ENCODE measurements around the gene ZNF318.
"Not testable (repeated sequence)": the region's sequence is repeated elsewhere in the genome, so short reads cannot be mapped to it uniquely, and the experiment has no call there.

The ZNF318 gene

DNA sequence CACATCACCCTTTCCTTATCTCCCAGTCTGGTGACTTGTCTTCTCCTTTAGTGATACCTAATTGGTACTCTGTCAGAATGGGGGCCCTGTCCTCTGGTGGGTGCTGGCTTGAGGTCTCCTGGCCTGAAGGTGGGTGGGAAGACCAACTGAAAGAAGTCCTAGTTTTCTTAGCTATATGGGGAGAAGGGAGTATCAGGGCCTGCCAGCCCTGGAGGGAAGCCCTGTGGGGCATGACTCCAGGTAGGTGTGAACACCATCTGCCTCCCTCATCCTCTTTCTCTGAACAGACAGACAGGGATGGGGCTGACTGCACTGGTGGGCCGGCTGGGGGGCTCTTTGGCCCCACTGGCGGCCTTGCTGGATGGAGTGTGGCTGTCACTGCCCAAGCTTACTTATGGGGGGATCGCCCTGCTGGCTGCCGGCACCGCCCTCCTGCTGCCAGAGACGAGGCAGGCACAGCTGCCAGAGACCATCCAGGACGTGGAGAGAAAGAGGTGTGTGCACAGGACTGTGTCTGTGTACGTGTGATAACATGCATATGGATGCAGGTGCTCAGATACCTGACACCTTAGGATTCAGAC, 65.6 kb downstream of the ZNF318 start:
- no peak for DNase-seq (ENCODE audit: low read depth in 2 of 2, low spot score in 1 of 2)

DNA sequence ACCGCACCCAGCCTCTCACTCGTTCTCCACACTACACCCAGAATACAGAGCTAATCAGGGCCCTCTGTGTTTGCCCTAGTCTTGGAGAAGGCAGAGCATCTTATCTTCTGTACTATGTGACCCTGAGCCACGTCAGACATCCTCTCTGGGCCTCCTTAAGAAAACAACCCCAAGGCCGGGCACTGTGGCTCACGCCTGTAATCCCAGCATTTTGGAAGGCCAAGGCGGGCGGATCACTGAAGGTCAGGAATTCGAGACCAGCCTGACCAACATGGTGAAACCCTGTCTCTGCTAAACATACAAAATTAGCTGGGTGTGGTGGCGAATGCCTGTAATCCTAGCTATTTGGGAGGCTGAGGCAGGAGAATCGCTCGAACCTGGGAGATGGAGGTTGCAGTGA, 66.4 kb downstream of the ZNF318 start:
- not testable (repeated sequence) for DNase-seq (ENCODE audit: low read depth in 2 of 2, low spot score in 1 of 2)

DNA sequence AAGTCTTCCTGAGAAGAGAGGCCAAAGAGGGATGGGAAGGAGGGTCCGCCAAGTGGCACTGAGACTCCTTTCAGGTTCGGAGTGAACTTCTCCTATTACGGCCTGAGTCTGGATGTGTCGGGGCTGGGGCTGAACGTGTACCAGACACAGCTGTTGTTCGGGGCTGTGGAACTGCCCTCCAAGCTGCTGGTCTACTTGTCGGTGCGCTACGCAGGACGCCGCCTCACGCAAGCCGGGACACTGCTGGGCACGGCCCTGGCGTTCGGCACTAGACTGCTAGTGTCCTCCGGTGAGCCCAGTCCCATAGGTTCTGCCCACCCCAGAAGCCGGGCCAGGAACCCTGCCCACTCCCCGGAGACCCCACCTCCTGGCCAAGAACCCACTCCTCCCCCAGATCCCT, 67.3 kb downstream of the ZNF318 start:
- no peak for DNase-seq (ENCODE audit: low read depth in 2 of 2, low spot score in 1 of 2)

DNA sequence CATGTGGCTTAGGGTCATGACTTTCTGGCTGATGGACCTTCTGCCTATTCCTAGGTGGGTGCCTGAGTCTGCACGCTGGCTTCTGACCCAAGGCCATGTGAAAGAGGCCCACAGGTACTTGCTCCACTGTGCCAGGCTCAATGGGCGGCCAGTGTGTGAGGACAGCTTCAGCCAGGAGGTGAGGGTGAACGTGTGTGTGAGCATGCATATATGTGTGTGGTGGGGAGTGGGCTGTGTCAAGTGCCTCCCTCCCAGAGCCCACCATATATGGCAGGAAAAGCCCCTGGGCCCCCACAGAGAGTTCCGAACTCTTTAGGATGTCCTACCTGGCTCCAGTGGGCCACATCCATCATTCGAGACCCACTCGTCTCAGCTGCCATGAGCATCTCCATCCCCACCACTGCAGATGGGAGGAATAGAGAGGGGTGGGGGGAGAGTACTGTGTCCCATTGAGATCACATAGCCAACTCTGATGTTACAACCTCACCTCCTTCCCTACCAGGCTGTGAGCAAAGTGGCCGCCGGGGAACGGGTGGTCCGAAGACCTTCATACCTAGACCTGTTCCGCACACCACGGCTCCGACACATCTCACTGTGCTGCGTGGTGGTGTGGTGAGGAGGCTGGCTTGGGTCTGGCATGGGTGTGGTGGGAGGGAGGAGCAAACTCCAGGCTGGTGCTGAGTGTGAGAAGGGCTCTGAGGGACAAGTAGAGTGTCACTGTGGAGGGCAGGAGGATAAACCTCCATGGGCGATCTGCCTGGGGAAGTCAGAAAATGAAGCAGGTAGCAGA, 68.2 kb downstream of the ZNF318 start:
- no peak for DNase-seq (ENCODE audit: low read depth in 2 of 2, low spot score in 1 of 2)

DNA sequence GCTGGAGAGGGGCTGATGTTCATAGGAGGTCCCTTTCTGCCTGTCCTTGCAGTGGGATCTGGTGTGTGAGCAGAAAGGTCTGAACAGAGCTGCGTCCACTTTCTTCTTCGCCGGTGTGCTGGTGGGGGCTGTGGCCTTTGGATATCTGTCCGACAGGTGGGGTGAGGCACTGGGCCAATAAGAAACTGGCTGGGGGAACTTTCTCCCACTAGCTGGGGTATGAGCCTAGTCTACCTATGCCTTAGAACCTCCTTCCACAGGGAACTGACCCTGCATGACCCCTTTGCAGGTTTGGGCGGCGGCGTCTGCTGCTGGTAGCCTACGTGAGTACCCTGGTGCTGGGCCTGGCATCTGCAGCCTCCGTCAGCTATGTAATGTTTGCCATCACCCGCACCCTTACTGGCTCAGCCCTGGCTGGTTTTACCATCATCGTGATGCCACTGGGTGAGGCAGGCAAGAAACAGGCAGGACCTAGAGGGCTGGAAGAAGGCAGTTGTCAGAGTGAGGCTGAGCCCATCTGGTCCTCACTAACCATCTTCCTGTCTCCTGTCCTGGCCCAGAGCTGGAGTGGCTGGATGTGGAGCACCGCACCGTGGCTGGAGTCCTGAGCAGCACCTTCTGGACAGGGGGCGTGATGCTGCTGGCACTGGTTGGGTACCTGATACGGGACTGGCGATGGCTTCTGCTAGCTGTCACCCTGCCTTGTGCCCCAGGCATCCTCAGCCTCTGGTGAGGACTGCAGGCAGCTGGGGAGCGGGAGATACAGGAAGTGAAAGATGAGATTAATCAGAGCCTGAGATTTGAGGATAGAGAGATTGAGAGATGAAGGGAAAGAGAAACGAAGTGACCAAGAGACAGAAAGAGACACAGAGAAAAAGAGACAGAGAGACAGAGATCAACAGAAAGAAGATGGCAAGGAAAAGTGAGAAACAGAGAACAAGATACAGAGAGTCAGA, 69.8 kb downstream of the ZNF318 start:
- DNase-seq (ENCODE audit: low read depth in 2 of 2, low spot score in 1 of 2) = no peak

DNA sequence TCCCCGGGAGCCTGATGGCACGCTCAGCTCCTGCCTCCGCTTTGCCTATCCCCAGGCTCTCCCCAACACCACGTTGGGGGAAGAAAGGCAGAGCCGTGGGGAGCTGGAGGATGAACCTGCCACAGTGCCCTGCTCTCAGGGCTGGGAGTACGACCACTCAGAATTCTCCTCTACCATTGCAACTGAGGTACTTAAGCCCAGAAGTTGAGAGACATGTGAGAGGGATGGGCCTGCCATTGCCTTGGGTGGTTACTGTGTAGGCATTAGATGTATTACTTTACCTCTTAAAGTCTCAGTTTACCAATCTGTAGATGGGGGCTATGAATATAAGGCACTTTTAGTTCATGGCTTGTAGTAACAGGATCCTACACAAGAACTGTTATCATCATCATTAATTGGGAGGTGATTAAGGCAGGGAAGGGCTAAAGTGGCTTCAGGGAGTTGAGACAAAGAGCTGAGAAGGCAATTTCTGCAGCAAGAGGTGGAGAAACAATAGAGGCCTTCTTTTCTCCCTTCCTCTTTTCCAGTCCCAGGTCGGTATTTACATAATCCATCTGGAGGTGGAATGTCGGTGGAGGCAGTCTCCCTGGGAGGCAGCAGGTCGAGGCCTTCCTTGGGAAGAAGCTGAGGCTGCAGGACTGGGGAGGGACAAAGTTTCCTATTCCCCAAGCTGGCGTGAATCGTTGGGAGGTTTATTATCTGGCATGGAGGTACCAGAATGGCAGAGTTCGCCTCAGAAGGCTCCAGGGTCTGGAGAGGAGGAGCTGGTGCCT, 70.7 kb downstream of the ZNF318 start:
- no peak for DNase-seq (ENCODE audit: low read depth in 2 of 2, low spot score in 1 of 2)

DNA sequence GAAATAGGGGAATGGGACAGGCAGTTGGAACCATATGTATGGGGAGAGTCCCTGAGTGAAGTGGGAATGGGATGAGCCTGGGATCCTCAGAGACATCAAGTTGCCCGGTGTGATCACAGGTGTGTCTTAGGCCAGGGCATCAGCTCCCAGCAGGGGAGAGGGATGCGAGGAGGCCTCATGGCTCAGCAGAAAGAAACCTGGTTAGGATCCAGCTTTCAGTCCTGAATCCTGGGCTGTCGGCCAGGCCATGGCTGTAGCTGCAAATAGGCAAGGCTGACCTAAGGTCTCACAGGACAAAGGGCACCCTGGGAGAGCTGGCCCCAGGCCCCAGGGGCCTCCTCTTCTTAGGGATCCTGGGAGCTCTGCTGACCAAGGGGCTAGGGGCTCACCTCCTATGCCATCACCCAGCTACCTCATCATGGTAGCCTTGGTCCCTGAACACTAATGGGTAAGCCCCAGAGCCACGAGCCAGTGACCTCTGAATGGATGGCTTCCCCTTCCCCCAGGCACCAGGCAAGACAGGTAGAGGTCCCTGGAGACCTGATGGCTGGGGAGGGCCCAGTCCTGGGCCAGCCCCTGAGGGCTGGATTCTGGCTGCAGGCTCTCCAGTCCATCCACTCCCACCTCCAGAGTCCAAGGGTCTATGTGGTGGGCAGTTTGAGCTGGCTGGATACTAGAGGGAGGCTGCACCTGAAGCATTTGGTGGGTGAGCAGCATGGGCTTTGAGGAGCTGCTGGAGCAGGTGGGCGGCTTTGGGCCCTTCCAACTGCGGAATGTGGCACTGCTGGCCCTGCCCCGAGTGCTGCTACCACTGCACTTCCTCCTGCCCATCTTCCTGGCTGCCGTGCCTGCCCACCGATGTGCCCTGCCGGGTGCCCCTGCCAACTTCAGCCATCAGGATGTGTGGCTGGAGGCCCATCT, 71.5 kb downstream of the ZNF318 start, which contains the start of gene SLC22A7:
TSS of gene SLC22A7 (plus strand) at position 617 of the 921 bp plus-strand sequence. CDS start at position 716, 99 bp downstream.
- DNase-seq (ENCODE audit: low read depth in 2 of 2, low spot score in 1 of 2) = no peak

DNA sequence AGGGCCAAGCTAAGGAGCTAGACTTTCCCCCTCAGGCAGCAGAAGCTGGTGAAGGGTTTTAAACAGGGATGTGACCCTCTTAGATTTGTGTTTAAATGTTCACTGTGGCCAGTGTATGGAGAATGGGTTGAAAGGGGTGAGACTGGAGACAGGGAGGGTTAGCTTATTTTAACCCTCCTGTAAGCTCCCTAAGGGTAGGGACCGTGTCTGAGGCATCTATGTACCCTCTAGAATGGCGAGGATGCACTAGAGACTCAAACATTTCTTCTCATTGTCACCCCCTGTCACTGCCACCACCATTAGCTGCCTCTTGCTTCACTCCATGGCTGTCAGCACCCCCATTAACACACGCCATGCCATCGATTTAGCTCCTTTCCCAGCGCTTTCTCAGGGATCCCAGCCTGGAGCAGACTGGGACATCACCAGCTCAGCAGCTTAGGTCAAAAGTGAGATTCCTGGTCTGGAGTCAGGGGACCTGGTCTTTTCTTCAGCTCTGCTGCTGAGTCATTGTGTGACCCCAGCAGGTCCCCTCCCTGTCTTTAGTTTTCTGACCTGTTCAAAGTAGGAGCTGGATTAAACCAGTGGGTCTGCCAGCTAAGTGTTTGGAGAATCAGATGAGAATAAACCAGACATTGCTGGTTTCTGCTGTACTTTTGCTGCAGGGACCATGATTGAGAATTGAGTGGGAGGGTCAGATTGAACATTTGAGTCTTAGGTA, 72.5 kb downstream of the ZNF318 start:
- DNase-seq (ENCODE audit: low read depth in 2 of 2, low spot score in 1 of 2) = no peak

DNA sequence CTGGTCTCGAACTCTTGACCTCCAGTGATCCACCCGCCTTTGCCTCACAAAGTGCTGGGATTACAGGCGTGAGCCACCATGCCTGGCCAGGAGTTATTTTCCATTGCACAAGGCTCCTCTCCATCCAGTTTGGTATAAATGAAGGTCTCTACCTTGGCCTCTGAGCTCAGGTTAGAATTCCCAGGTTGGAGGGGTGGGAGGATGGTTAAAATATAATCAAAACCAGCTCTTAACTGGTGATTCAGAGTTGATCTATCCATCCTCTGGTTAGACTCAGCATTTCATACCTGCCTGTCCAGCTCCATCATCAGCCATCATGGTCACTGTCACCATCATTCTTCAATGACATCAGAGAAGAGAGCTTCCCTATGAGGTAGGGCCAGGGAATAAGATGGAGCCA, 74.0 kb downstream of the ZNF318 start:
- DNase-seq (ENCODE audit: low read depth in 2 of 2, low spot score in 1 of 2) = no peak

DNA sequence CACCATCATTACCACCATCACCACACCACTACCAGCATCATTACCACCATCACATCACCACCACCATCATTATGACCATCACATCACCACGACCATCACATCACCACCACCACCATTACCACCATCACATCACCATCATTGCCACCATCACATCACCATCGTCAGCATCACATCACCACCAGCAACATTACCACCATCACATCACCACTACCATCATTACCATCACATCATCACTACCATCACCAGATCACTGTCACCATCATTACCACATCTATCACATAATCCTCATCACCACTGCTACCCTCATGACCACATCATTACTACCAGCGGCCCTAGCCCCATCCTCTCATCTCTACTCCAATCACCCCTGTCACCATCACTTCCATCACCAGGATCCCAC, 74.9 kb downstream of the ZNF318 start:
- no peak for DNase-seq (ENCODE audit: low read depth in 2 of 2, low spot score in 1 of 2)

DNA sequence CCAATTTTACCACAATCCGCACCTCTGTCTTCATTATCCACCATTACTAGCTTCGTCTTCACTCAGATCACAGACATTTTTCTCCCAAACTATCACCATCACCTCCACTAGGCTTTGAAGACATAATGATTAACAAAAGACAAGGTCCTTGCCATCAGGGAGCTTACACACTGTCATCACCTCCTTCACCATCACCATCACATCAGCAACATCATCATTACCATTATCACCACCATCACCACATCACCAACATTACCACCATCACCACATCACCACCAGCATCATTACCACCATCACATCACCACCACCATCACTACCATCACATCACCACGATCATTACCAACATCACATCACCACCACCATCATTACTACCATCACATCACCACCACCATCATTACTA, 75.7 kb downstream of the ZNF318 start:
- DNase-seq (ENCODE audit: low read depth in 2 of 2, low spot score in 1 of 2) = no peak

DNA sequence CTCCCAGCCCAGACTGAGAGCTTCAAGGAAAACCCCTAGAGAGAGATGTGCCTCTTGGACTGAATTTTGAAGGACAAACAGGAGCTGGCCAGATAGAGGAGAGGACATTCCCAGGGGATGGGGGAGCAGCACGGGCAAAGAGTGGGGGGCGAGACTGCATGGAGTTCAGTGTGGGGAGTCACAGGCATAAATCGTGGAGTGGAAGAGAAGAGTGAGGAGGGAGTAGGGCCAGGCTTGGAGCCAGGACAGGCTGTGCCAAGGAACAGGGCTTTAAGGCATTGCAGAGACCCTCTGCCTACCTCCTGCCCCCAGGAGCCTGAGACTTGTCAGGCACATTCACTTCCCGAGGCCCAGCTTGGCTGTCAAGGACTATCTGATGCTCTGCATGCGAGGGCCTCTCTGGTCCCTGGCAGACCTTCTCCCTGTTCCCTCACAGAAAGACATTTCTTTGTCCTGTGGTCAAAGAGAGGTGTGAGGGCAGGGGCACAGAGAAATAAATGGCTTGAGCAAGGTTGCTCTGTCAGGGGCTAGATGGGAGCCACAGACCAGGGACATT, 76.6 kb downstream of the ZNF318 start:
- no peak for DNase-seq (ENCODE audit: low read depth in 2 of 2, low spot score in 1 of 2)

DNA sequence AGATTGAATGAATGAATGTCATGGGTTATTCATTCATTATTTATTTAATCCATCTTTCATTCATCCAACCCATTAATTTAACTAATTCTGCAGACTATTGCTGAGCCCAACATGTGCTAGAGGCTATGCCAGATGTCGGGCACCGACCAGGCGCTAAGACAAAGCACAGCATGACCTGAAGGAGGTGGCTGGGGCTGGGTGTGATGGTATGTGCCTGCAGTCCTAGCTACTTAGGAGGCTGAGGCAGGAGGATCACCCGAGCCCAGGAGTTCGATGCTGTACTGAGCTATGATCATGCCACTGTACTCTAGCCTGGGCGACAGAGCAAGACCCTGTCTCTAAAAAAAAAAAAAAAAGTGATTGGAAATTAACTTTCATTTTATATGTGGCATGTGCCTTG, 77.1 kb downstream of the ZNF318 start:
- no peak for DNase-seq (ENCODE audit: low read depth in 2 of 2, low spot score in 1 of 2)

DNA sequence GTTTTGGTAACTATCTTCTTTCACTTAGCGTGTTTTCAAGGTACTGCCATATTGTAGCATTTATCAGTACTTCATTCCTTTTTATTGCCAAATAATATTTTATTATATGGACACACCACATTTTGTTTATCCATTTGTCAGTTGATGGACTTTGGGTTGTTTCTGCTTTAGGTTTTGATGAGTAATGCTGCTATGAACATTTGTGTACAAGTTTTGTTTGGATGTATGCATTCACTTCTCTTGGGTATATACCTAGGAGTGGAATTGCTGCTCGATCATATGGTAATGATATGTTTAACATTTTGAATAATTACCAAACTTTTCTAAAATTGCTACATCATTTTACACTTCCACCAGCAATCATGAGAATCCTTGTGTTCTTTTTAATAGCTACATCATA, 77.7 kb downstream of the ZNF318 start:
- DNase-seq (ENCODE audit: low read depth in 2 of 2, low spot score in 1 of 2) = no peak

DNA sequence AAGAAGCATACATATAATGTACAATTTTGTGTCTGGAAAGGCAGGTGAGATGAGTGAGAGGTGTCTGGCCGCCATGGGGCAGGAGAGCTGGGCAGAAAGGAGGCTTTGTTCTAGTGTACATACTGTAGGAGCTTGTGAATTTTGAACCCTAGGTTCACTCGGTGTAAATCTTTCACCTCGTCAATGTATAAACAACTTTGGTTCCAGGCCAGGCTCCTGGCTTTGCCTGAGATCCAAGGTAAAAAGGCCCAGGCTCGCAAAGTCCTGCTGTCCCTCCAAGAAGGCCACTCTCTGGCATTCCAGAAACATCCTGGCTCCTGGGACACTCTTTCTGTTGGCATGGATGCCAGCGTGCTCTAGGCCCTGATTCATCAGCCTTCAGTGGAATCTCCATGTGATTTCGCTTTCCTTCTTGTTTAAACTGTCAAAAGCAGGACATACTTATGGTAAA, 78.5 kb downstream of the ZNF318 start:
- no peak for DNase-seq (ENCODE audit: low read depth in 2 of 2, low spot score in 1 of 2)

DNA sequence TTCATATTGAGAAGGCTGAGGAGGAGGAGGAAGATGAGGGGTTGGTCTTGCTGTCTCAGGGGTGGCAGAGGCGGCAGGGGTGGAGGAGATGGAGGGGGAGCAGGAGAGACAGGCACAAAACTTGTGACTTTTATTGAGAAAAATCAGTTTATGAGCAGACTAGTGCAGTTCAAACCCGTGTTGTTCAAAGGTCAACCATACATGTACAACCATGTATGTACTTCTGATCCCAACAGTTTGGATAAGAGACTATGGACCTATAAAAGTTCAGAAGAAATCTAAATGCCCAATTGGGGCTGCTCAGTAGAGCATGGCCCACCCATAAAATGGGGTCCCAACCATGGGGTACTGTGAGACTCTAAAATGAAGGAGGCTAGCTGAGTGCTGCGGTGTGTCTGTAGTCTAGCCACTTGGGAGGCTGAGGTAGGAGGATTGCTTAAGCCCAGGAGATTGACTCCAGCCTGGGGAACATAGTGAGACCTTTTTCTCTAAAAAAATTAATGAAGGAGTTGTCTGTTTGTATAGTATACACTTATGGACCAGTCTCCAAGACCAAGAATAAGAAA, 79.0 kb downstream of the ZNF318 start:
- no peak for DNase-seq (ENCODE audit: low read depth in 2 of 2, low spot score in 1 of 2)

DNA sequence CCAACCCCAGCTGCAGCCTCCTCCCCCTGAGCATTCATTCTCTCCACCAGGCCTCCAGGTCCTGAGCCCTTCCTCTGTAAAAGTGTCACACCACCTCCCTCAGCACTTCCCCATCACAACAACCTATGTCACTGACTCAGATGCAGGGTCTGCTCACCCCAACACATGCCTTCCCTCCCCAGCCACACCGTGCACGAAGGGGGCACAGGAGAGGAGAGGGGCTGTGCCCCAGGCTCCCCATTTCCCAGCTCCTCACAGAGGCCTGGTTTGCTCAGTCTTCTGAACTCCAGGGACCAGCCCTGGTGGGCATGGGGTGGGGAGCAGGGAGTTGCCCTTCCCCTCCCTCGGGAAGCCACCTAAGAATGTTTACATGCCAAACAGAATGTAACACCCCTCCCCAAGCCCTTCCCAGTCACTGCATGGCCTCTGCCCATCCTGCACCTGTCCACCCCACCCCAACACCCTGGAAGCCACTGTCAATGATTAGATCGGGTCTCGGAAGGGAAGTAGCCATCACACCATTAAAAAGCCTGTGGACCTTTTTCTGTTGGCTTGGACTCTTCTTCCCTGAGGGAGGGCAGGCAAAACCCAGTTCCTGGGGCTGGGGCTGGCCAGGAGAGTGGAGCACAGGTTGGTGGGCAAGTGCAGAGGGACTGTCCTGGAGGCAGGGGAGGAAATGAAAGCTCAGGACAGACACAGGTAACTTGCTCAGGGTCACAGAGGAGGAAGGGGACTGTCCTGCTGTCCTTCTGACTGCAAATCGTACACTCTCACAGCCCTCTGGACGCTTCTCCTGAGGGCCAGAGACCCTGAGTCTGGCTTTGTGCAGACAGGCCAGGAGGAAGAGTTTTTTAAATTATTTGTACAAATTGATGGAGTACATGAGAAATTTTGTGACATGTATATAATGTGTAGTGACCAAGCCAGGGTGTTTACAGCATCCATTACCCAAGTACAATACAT, 81.4 kb downstream of the ZNF318 start:
- no peak for DNase-seq (ENCODE audit: low read depth in 2 of 2, low spot score in 1 of 2)

Data from stimulated activated CD8-positive, alpha-beta memory T cell treated with anti-CD3 and anti-CD28 coated beads, Interleukin-4, amount 100 ng/mL, for 1 hour (primary cell).